HepG2 (cell line): Measurements from ENCODE around the gene TTC31. TPM values are rescaled to one million over a fixed set of nuclear protein-coding genes. Genes with fewer than 3 reads are reported as not detected.

Experiments
- GATAD2A ChIP-seq: IDR thresholded peaks from 2 replicates; pipeline ENCODE4 v1.6.1; 2016
- GMEB2 ChIP-seq: IDR thresholded peaks from 2 replicates; pipeline ENCODE4 v1.6.1; 2016; ENCODE audit warnings: missing biosample characterization, missing genetic modification reagents, low read depth
- HCFC1 ChIP-seq: fragments of 150-350 bp; IDR thresholded peaks from 2 replicates; pipeline ENCODE4 v1.6.1; 2014; ENCODE audit warnings: low read depth, low read length
- MIER2 ChIP-seq: IDR thresholded peaks from 2 replicates; pipeline ENCODE4 v1.6.1; 2016; ENCODE audit warnings: missing biosample characterization, missing genetic modification reagents
- MNT ChIP-seq: fragments of 450-650 bp; IDR thresholded peaks from 2 replicates; pipeline ENCODE4 v1.6.1; 2016
- NBN ChIP-seq: fragments of 450-650 bp; conservative IDR thresholded peaks from 2 replicates; pipeline ENCODE4 v1.6.1; 2017
- PHF21A ChIP-seq: sonication (generic); formaldehyde crosslinking; IDR thresholded peaks from 2 replicates; pipeline ENCODE4 v1.5.0; 2020; ENCODE audit warnings: mild to moderate bottlenecking, missing genetic modification reagents
- POLR2G ChIP-seq: fragments of 200-400 bp; formaldehyde crosslinking; IDR thresholded peaks from 2 replicates; pipeline ENCODE4 v1.6.1; 2018; ENCODE audit warnings: mild to moderate bottlenecking, low read depth, low read length, moderate library complexity
- REL ChIP-seq: sonication (generic); formaldehyde crosslinking; conservative IDR thresholded peaks from 2 replicates; pipeline ENCODE4 v1.8.0; 2022; ENCODE audit warnings: mild to moderate bottlenecking, missing genetic modification reagents, moderate library complexity
- SP2 ChIP-seq: sonication (generic); formaldehyde crosslinking; IDR thresholded peaks from 2 replicates; pipeline ENCODE4 v1.5.1; 2020; ENCODE audit warnings: mild to moderate bottlenecking, missing genetic modification reagents
- SP5 ChIP-seq: IDR thresholded peaks from 2 replicates; pipeline ENCODE4 v1.6.1; 2016; ENCODE audit warnings: low read depth, borderline replicate concordance
- TEAD3 ChIP-seq: optimal IDR thresholded peaks from 2 replicates; pipeline ENCODE3; 2016; ENCODE audit warnings: borderline replicate concordance
- TGIF2 ChIP-seq: IDR thresholded peaks from 2 replicates; pipeline ENCODE4 v1.6.1; 2016; ENCODE audit warnings: control low read depth, missing compliant biosample characterization
- ZBTB14 ChIP-seq: sonication (generic); formaldehyde crosslinking; IDR thresholded peaks from 2 replicates; pipeline ENCODE4 v1.4.0; 2020; ENCODE audit warnings: missing genetic modification reagents
- ZKSCAN1 ChIP-seq: fragments of 150-350 bp; IDR thresholded peaks from 2 replicates; pipeline ENCODE4 v1.6.1; 2014; ENCODE audit warnings: low read length
- ZNF34 ChIP-seq: sonication (generic); formaldehyde crosslinking; IDR thresholded peaks from 2 replicates; pipeline ENCODE4 v1.4.0; 2020; ENCODE audit warnings: mild to moderate bottlenecking, missing genetic modification reagents, borderline replicate concordance
- ZNF646 ChIP-seq: sonication (generic); formaldehyde crosslinking; IDR thresholded peaks from 2 replicates; pipeline ENCODE4 v1.9.0; 2021; ENCODE audit warnings: mild to moderate bottlenecking, missing genetic modification reagents
- ZNF704 ChIP-seq: sonication (generic); formaldehyde crosslinking; IDR thresholded peaks from 2 replicates; pipeline ENCODE4 v1.8.1; 2023; ENCODE audit warnings: mild to moderate bottlenecking, inconsistent platforms, moderate library complexity, missing genetic modification reagents, borderline replicate concordance
- ZNF792 ChIP-seq: IDR thresholded peaks from 2 replicates; pipeline ENCODE4 v1.6.1; 2016
- ZNF816 ChIP-seq: sonication (generic); formaldehyde crosslinking; IDR thresholded peaks from 2 replicates; pipeline ENCODE4 v1.8.0; 2022; ENCODE audit warnings: missing genetic modification reagents, mild to moderate bottlenecking, borderline replicate concordance
- polyA plus RNA-seq, 8 experiments: library from polyadenylated mRNA; depleted of rRNA in 3 of 8; stranded (reverse) in 7 of 8; unstranded in 1 of 8; fragments of >200 nt; fragmentation: Illumina TruSeq in 4 of 8; extraction: Trizol in 4 of 8; gene quantifications; 2 replicates each; pipeline versions ENCODE4 v1.2.1 to v1.2.3, GENCODE V29; 2011 to 2016; ENCODE audit warnings: low read depth in 4 of 8, missing spikeins in 1 of 8, mixed read lengths in 1 of 8; ENCODE audit not compliant: insufficient read depth in 1 of 8
- total RNA-seq, 5 experiments: library from RNA; depleted of rRNA; stranded (reverse); fragments of >200 nt; fragmentation: Illumina TruSeq; extraction: Trizol; gene quantifications; 2 replicates each; pipeline ENCODE4 v1.2.3, GENCODE V29; 2016; ENCODE audit warnings: low read depth in 1 of 5

The TTC31 gene
- total and polyA plus RNA-seq, 2 of the 13 experiments (the other 11 are each of a cell fraction or from before 2014, with no cell fraction given) = 28.3 to 39.5 TPM

GRCh38 chr2:74457549-74458131 is 25.2 kb upstream of the TTC31 start (continued):
- TF ChIP-seq ZNF816 (peak; percentile 80; the same call in 1 of the 2 replicates), GATAD2A (CRISPR knock-in tag) (peak; percentile 33; the same call in 1 of the 2 replicates), GMEB2 (CRISPR knock-in tag) (no peak), ZNF34 (peak; percentile 71; the same call in 1 of the 2 replicates), TEAD3 (no peak), ZBTB14 (CRISPR knock-in tag) (no peak), ZNF646 (CRISPR knock-in tag) (no peak), MIER2 (CRISPR knock-in tag) (no peak), ZNF704 (CRISPR knock-in tag) (0 out of 2 replicates have a peak, but pooled peaks have one; percentile 37), SP5 (CRISPR knock-in tag) (peak; percentile 66), MNT (no peak), SP2 (CRISPR knock-in tag) (no peak), PHF21A (peak; percentile 75), POLR2G (peak; percentile 76), NBN (no peak), TGIF2 (CRISPR knock-in tag) (no peak; the same call in 1 of the 2 replicates), ZNF792 (CRISPR knock-in tag) (no peak), HCFC1 (no peak), REL (no peak), ZKSCAN1 (no peak)
